NCI-H345 treated with DMSO at 0.1 percent for 48 hours (cell line): ENCODE data around the gene AAK1.
"Not testable (repeated sequence)": the region's sequence is repeated elsewhere in the genome, so short reads cannot be mapped to it uniquely, and the experiment has no call there.

Experiments used
- DNase-seq: peaks from one replicate; lab custom pipeline; 2025; ENCODE audit not compliant: unreplicated experiment; lab: John Stamatoyannopoulos, UW

Gene AAK1

GRCh38 chr2:69628325-69629021, 15.1 kb downstream of the AAK1 start:
- DNase-seq: no peak

- DNase-seq: no peak
Measured at GRCh38 chr2:69625078-69625795, 18.3 kb downstream of the AAK1 start.

DNA sequence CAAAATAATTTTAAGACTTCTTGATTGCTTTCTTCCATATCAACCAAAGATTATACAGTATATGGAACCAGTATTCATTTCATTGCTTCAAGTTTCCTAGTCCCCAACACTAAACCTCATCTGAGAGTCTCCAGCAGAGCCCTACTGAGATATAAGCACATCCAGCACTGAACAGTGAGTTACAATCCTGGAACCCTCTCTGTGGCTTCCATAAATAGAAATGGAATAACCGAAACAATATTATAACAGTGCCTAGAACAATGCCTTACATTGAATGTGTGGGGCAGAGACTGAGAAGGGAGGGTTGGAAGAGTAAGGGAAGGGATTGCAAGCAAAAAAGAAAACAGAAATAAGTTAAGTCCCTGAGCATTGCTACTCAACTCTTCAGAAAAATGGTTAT, 18.9 kb downstream of the AAK1 start:
- DNase-seq: no peak

DNA sequence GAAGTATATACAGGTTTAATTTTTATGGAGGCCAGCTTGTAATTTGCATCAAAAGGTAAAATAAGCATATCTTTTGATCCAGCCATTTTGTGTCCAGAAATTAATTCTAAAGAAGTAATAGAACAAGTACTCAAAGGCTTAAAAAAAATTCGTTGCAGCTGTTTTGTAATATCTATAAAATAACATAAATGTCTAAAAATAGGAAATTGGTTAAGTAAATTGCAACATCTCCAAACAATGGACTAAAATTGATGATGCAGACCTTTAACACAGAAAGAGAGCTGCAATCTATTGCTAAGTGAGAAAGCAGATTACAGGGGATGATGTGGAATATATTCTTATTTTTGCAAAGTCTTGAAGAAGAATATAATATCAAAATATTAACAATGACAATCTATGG, 19.4 kb downstream of the AAK1 start:
- no peak for DNase-seq

DNA sequence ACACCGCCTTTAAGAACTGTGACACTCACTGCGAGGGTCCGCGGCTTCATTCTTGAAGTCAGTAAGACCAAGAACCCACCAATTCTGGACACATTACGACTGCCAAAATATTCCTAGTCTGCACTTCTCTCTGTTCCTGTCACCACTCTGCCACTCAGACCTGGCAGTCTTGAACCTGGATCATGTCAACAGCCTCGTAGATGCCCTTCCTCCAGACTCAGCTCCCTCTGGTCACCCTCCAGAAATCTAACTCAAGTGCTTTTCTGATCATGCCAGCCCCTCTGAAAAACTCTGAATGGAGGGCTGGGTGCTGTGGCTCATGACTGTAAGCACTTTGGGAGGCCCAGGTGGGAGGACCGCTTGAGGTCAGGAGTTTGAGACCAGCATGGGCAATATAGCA, 20.3 kb downstream of the AAK1 start:
- no peak for DNase-seq

GRCh38 chr2:69622805-69623204, 20.7 kb downstream of the AAK1 start:
- DNase-seq: not testable (repeated sequence)

DNA sequence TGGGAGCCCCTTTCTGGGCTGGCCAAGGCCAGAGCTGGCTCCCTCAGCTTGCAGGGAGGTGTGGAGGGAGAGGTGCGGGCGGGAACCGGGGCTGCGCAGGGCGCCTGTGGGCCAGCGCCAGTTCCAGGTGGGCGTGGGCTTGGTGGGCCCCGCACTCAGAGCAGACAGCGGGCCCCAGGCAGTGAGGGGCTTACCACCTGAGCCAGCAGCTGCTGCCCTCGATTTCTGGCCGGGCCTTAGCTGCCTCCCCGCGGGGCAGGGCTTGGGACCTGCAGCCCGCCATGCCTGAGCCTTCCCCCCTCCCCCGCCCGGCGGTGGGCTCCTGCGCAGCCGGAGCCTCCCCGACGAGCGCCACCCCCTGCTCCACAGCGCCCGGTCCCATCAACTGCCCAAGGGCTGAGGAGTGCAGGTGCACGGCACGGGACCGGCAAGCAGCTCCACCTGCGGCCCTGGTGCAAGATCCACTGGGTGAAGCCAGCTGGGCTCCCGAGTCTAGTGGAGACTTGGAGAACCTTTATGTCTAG, 21.5 kb downstream of the AAK1 start:
- not testable (repeated sequence) for DNase-seq

DNA sequence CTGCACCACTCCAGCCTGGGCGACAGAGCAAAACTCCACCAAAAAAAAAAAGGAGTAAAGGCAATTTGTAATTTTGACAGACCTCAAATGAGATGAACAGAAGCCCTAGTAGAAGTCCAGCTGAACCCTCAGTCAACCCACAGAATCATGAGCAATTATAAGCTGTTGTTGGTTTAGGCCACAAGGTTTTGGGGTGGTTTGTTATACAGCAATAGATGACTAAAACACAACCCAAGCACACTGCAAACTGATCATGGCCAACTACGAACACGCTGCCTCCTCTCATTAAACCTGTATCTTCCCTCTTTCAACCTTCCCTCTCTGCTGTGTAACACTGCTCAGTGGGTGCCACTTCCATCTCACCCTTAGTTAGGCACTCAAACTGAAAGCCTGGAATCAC, 22.1 kb downstream of the AAK1 start:
- DNase-seq: no peak

DNA sequence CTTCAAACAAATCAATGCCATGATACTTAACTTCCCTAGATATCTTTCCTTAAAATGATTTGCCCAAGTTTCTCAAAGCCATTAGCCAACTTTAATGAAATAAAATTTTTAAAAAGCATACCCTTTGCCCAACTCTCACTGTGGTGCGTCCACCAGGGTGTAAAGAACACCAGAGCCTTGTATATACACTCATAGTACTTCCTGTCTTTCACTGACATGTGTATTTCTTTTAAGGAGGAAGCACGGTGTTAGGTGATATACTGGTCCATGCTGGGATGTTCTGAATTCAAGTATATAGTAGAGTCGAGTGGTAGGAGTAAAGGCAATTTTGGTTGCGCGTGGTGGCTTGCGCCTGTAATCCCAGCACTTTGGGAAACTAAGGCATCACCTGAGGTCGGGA, 22.7 kb downstream of the AAK1 start:
- DNase-seq: no peak

DNA sequence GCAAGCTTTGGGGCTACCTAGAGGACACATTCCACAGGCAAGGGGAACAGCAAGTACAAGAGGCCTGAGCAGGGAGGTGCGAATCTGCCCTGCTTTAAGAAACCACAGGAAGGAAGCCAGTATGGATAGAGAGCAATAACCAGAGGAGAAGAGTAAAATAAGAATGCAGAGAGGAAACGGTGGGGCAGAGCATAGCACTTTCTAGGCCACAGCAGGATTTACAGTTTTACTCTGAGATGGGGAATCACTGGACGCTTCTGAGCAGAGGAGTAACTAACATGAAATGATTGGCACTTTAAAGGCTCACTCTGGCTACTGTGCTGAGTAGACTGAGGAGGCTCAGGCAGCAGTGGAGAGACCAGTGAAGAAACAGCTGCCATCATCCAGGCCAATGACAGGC, 23.8 kb downstream of the AAK1 start:
- no peak for DNase-seq

- no peak for DNase-seq
Measured at GRCh38 chr2:69618362-69618761, 25.2 kb downstream of the AAK1 start.

- DNase-seq: no peak
Measured at GRCh38 chr2:69617744-69618143, 25.8 kb downstream of the AAK1 start.

GRCh38 chr2:69616755-69617154, 26.8 kb downstream of the AAK1 start:
- DNase-seq: no peak

DNA sequence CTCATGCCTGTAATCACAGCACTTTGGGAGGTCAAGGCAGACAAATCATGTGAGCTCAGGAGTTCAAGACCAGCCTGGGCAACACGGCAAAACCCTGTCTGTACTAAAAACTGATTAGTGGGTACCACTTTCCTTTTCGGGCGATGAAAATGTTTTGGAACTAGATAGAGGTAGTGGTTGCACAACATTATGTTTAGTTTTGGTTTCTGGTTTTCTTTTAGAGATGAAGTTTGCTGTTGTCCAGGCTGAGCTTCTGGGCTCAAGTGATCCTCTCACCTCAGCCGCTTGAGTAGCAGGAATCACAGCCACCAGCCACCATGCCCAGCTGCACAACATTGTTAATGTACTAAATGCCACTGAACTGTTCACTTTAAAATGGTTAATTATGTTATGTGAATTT, 27.6 kb downstream of the AAK1 start:
- no peak for DNase-seq

- DNase-seq: no peak
Measured at GRCh38 chr2:69615078-69615625, 28.4 kb downstream of the AAK1 start.

DNA sequence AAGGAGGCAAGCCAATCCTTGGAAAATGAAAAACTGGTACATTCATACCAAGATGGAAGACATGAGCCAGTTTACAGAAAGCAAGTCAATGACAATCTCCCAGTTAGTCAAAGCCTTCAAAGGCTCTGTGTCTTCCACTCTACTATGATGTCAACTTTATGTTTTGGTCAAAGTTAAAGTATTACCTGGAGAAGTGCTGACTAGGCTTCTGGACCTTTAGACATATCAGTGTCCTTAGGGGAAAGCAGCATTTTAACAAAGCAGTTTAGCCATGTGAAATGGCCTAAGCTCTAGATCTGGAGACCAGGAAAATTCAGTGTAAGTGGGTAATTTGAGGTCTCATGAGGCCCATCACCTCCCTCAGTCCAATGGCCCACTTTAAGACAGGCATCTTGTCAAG, 30.8 kb downstream of the AAK1 start:
- no peak for DNase-seq

- DNase-seq: no peak
Measured at GRCh38 chr2:69612200-69612599, 31.3 kb downstream of the AAK1 start.

GRCh38 chr2:69608109-69608508, 35.4 kb downstream of the AAK1 start:
- no peak for DNase-seq

GRCh38 chr2:69606771-69607170, 36.8 kb downstream of the AAK1 start:
- not testable (repeated sequence) for DNase-seq

DNA sequence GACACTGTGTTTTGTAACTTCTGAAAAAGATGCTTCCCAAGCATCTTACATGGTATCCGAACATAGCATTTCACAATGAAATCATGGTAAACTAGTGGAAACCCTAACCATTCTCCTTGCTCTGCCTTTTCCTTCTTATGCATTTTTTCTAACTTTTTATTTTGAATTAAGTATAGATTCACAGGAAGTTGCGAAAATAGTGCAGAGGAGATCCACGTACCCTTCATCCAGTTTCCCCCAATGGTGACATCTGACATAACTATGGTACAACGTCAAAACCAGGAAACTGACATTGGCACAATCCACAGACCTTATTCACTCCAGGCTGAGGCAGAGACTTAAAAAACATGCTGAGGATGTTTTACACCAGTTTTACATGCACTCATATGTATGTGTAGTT, 38.3 kb downstream of the AAK1 start:
- DNase-seq: no peak

- no peak for DNase-seq
Measured at GRCh38 chr2:69604836-69605235, 38.7 kb downstream of the AAK1 start.

GRCh38 chr2:69604026-69604678, 39.4 kb downstream of the AAK1 start:
- no peak for DNase-seq
